Left renal cortex interstitium (tissue), 4 donors: Measurements from ENCODE around the gene RHOT2. TPM values are rescaled to one million over a fixed set of nuclear protein-coding genes. Genes with fewer than 3 reads are reported as not detected.

Source experiments
- DNase-seq, 4 donors: peaks; one replicate each; pipeline ENCODE4 v3.0.0-alpha.2; 2013; ENCODE audit warnings: low read depth in 4 of 4, low spot score in 2 of 4, missing footprints in 1 of 4
- polyA plus RNA-seq, 4 donors: library from polyadenylated mRNA; unstranded; fragments of 120-200 nt; gene quantifications; one replicate each; pipeline ENCODE4 v1.2.1, GENCODE V29; 2013; ENCODE audit not compliant: insufficient read length in 4 of 4

Gene RHOT2
- polyA plus RNA-seq, result 100 to 1,000 TPM in 1 of 4 donors, 10 to 100 TPM in 3; 53.4 to 131 (median 95.7) TPM

- DNase-seq, result peak in 3 of 4 donors; percentile 74 to 82 (median 78)
Measured at GRCh38 chr16:667780-668518, at the start of gene RHOT2. Gene RHOT2 (plus strand): TSS chr16:668132. CDS start chr16:668200, 68 bp downstream.

- DNase-seq, result no peak
Measured at GRCh38 chr16:619476-620100, 48.3 kb upstream of the RHOT2 start.

GRCh38 chr16:620700-621525, 47.0 kb upstream of the RHOT2 start:
- DNase-seq, result no peak

- no peak for DNase-seq
Measured at GRCh38 chr16:621526-622105, 46.3 kb upstream of the RHOT2 start.

GRCh38 chr16:622920-623280, 45.0 kb upstream of the RHOT2 start:
- DNase-seq, result no peak

- no peak for DNase-seq
Measured at GRCh38 chr16:624526-625070, 43.3 kb upstream of the RHOT2 start.

- DNase-seq, result no peak
Measured at GRCh38 chr16:625117-625976, 42.6 kb upstream of the RHOT2 start.

- DNase-seq, result no peak
Measured at GRCh38 chr16:625977-626765, 41.8 kb upstream of the RHOT2 start.

GRCh38 chr16:626787-627453, 41.0 kb upstream of the RHOT2 start:
- no peak for DNase-seq

- no peak for DNase-seq
Measured at GRCh38 chr16:627454-628239, 40.3 kb upstream of the RHOT2 start.

GRCh38 chr16:628321-629061, 39.4 kb upstream of the RHOT2 start:
- DNase-seq, result no peak

GRCh38 chr16:629185-629832, 38.6 kb upstream of the RHOT2 start:
- no peak for DNase-seq

GRCh38 chr16:629833-630248, 38.1 kb upstream of the RHOT2 start:
- no peak for DNase-seq

GRCh38 chr16:630249-630814, 37.6 kb upstream of the RHOT2 start:
- DNase-seq, result no peak

- DNase-seq, result no peak
Measured at GRCh38 chr16:630815-631405, 37.0 kb upstream of the RHOT2 start, which contains the start of gene WFIKKN1. Gene WFIKKN1 (plus strand): TSS chr16:630985. CDS start chr16:631254, 269 bp downstream.
